HG03469 (cell line): ENCODE results near the gene ZNF383.
"Not testable (repeated sequence)": the region's sequence is repeated elsewhere in the genome, so short reads cannot be mapped to it uniquely, and the experiment has no call there.

ENCODE experiments used
- ATAC-seq: cut with Tn5 transposase; IDR thresholded peaks from one replicate; pipeline ENCODE4 v1.9.1; 2021; ENCODE audit warnings: mild to moderate bottlenecking, moderate library complexity, moderate number of reproducible peaks; ENCODE audit not compliant: unreplicated experiment

The ZNF383 gene

DNA sequence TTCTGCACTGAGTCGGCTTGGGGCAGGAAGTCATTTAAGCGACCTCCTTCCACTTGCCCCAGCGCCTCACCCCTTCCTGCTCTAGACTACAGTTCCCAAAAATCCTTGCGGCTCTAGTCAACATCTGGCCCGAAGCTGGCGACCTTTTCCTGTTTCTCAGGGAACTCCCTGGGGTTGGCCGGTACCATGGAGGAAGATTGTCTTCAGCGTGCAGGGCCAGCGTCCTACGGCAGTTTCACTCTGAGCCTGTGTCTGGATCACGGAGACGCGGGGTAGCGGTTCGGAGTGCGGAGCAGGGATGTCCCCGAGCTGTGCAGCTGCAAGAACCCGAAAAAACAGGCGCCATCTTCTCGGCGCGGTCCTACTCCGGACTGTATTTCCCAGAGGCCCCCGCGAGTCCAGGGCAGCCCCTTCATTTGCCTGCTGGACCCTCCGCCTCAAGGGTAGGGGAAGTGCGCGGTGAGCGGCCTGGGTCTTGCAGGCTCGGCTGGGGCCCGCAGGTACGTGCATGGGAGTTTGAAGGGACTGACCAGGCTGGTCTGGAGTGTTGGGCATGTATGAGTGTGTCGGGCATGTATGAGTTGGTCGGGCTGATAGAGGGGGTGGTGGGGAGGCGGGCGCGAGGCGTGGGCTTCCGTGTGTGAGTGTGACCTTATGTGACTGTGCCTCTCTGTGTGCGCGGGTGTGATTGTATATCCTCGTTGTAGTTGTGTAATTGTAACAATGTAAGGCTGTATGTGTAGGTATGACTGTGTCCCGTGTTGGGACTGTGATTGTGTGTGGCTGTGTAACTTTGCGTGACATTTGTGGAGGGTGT is at the start of gene ZNF383:
Gene ZNF383 (plus strand): TSS at position 440 of the 817 bp plus-strand sequence. CDS start 12,240 bp downstream, outside the sequence.
- peak; percentile 85 for ATAC-seq

DNA sequence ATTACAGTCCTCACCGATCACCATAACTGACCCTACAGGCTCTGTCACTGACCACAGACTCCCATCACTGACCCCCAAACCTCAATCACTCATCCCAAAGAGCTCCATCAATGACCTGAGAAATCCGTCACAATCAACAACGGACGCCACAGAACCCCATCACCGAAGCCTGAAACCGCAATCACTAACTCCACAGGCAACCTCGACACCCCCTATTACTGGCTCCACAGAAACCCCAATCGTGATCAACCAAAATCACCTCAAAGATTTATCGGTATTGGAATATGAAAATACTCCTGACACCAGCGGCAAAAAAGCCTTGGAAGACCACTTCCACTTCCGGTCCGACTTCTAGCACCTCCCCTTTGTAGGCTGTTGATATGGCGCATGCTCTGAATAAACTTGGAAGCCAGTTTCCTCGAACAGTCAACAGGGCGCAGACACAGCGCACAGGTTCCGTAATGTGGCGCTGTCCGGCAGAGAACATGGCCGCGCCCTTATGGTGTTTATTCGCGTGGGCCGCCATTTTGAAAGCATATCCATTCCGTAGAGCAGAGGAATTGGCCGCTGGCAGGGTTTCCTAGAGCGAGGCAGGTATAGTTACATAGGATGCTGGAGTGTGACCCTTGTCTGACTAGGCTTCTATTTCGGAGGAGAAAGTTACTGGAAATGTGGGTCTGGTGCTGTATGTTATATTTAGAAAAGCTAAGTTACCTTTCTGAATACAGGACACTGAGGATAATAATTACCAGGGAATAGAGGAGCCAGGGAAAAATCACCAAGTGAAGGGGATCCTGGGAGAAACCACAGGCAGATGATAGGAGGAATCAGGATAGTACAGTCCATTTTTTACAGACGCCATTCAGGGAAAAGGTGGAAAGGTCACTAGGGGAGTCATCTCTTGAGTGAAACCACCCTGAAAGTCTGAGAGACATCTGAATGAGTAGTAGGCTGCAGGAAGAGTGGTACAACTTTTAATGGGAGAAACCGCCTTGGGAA is 45.3 kb upstream of the ZNF383 start, which contains the start of gene ZNF585A:
Gene ZNF585A (minus strand): TSS at position 328 of the 999 bp plus-strand sequence. CDS start 2,785 bp downstream, outside the sequence.
- ATAC-seq, result peak; percentile 85

DNA sequence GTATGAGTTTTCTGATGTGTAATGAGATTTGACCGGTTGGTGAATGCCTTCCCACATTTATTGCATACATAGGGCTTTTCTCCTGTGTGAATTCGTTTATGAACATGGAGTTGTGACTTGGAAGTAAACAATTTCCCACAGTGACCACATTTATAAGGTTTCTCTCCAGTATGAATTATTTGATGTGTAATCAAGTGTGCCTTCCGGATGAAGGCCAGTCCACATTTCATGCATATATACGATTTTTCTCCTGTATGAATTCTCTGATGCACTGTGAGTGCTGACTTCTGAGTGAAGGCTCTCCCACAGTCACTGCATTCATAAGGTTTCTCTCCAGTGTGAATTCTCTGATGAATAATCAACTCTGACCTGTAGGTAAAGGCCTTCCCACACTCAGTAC is 31.9 kb upstream of the ZNF383 start:
- ATAC-seq, result not testable (repeated sequence)

DNA sequence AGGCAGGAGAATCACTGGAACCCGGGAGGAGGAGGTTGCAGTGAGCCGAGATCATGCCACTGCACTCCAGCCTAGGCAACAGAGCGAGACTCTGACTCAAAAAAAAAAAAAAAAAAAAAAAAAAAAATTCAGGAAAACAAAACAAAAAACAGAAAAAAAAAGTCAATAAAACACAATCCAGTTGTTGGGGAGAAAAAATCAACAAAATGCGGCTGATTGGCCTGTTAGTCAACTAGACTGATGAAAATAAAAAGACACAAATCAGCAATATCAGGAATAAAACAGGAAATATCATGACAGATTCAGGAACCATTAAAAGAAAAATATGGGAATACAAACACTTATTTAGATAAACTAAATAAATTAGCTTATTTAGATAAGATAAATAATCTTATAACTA is 22.8 kb upstream of the ZNF383 start:
- not testable (repeated sequence) for ATAC-seq

DNA sequence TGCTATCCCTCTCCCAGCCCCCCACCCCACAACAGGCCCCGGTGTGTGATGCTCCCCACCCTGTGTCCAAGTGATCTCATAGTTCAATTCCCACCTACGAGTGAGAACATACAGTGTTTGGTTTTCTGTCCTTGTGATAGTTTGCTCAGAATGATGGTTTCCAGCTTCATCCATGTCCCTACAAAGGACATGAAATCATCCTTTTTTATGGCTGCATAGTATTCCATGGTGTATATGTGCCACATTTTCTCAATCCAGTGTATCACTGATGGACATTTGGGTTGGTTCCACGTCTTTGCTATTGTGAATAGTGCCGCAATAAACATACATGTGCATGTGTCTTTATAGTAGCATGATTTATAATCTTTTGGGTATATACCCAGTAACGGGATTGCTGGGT is 20.9 kb upstream of the ZNF383 start:
- not testable (repeated sequence) for ATAC-seq

DNA sequence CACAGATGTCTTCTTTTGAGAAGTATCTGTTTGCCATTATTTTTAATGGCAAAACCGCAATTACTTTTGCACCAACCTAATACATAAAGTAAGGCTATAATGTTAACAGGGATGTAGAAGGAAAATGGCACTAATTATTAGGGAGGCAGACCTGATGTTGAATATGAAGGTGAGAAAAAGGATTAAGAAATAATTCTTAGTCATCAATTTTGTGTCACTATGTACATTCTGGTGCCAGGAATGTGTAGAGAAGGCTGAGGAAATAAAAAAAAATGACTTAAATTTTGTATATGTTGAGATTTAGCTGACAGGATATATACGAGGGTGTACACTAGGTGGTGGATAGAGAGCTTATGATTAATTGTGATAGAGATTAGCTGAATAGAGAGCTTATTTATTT is 20.2 kb upstream of the ZNF383 start:
- no peak for ATAC-seq

DNA sequence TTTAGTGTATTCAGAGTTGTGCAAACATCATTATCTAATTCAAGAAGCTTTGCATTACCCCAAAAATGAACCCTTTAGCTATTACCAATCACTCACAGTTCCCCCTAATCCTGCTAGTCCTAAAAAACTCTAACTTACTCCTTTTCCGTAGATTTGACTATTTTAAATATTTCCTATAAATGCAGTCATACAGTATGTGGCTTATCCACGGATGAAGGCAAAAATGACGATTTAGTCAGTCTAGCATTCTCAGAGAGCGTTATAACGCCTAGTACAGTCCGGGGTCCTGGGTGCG is 587 bp upstream of the ZNF383 start:
- ATAC-seq, result no peak

DNA sequence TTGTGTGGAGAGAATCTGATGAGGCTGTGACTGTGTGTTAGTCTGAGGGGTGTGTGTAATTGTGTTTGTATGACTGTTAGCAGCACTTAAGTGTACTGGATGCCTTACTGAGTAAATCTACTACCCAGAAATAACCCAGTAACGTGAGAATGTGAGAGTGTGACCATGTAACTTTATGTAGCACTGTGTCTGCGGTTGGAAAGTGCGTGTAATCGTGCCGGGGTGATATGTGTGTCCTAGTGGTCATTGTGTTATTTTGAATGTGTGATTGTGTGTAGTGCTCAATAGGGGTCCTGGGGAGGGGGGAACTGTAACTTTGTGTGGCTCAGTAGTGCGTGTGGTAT is 550 bp downstream of the ZNF383 start:
- no peak for ATAC-seq

DNA sequence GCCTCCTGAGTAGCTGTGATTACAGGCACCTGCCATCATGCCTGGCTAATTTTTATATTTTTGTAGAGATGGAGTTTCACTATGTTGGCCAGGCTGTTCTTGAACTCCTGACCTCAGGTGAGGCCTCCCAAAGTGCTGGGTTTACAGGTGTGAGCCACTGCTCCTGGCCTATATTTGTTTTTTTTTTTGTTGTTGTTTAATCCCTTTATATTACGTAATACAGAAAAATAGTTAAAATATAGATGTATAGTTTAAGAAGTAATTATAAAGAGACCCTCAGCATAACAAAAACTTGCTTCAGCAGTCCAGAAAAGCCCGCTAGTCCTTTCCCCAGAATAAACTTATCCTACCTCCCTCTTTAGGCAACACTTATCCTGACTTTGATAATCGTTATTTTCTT is 2.4 kb downstream of the ZNF383 start:
- no peak for ATAC-seq

DNA sequence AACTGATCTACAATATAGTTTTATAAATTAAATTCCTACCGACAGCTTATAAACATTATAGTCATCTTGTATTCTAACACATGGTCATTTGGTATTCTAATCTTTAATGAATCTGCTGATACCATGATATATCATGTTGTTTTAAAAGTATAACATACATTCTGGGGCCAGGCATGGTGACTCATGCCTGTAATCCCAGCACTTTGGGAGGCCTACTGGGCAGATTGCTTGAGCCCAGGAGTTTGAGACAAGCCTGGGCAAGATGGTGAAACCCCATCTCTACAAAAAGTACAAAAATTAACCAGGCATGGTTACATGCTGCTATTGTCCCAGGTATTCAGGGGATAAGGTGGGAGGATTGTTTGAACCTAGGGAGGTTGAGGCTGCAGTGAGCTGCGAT is 3.1 kb downstream of the ZNF383 start:
- no peak for ATAC-seq

DNA sequence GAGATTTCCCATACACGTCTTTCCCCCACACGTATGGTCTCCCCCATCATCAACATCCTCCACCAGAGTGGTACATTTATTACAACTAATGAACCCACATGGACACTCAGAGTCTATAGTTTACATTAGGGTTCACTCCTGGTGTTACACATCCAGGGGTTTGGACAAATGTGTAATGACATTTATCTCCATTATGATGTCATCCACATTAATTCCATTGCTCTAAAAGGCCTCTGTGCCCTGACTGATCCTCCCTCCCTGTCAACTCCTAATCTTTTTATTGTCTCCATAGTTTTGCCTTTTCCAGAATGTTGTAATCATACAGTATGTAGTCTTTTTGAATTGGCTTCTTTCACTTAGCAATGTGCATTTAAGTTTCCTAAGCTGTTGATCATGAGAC is 8.2 kb downstream of the ZNF383 start:
- no peak for ATAC-seq

DNA sequence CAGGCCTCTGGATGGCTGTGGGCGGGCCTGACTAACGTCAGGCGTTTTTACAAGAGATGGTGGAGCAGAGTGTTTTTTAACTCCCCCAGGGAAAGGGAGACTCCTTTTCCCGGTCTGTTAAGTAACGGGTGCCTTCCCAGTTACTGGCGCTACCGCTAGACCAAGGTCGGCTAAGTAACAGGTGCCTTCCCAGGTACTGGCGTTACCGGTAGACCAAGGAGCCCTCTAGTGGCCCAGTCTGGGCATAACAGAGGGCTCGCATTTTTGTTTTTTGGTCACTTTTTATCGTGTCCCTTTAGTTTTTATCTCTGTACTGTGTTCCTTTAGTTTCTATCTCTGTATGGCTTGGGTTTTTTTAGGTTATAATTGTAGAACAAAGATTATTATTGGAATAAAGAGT is 10.0 kb downstream of the ZNF383 start:
- ATAC-seq, result no peak

DNA sequence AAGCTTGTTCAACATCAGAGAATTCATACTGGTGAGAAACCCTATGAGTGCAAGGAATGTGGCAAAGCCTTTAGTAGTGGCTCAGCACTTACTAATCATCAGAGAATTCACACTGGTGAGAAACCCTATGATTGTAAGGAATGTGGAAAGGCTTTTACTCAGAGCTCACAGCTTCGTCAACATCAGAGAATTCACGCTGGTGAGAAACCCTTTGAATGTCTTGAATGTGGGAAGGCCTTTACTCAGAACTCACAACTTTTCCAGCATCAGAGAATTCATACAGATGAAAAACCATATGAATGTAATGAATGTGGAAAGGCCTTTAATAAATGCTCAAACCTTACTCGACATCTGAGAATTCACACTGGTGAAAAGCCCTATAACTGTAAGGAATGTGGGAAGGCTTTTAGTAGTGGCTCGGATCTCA is 25.2 kb downstream of the ZNF383 start:
- no peak for ATAC-seq

DNA sequence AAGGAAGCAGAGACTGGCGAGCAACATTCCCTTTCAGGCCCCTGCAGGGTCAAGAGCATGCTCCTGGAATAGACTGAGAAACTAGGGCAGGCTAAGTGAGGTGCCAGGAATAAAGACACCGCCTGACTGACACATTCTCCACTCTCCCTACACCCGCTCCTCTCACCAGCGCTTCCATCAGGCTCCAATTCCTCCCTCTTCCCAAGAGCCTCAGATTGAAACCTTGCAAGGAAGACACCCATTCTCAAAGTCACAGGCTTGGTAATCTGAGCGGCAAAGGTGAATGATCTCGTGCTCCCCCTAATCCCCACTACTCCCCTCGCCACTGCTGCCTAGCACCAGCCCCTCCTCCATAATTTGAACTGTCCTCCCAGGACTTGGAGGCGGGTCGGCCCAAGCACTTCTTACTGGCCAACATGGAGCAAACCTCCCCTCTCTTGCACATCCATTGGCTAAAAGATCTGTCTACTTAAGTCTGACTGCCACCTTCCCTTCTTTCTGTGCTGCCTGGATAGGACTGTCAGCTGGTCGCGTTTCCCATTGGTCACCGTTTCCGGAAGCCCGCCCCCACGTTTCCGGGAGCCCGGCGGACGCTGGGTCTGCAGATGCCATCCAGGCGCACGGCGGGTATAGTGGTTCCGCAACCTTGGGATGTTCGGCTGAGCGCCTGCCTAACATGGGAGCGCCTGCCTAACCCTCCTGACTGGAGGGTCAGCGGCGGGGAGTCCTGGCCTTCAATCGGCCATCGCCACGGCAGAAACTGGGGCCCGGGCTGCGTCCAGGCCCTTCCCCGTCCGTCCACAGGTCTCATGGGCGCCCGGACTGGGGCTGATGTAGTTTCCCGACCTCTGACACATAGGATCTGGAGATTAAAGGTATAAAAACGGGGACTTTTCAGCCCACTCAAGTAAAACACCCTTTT is 33.6 kb downstream of the ZNF383 start:
- no peak for ATAC-seq

DNA sequence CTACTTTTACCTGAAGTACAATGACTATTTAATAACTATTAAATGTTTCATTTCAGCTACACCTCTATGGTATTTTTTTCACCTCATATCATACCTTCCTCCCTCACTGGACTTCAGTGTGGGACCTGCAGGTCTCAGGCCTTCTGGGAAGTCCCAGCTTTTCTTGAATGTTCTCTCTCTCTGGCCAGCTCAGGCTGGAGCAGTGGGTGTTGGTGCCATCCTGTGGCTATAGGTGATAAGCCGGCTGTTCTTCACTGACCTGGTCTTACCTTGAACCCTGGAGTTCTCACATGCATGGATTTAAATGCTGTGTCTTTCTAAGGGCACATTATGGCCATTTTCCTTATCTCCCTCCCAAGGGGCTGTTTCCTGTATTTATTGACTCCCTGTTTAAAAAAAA is 45.0 kb downstream of the ZNF383 start:
- ATAC-seq, result not testable (repeated sequence)

DNA sequence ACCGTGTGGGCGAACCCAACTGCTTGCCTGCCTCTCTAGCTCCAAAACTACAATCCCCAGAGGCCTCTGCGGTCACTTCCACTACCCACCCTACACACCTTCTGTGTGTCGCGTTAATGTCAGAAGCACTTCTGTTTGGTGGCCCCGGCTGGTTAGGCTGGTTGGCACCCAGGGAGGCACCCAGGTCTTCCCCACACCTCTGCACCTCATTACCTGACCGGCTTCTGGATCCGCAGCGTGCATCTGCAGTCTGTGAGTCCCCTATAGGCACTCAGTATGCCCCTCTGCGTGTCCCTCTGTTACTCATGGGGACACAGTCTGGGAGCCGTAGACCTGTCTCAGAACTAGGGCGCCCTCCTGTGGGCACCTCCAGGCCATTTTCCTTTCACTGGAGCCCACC is 49.0 kb downstream of the ZNF383 start:
- ATAC-seq, result not testable (repeated sequence)

DNA sequence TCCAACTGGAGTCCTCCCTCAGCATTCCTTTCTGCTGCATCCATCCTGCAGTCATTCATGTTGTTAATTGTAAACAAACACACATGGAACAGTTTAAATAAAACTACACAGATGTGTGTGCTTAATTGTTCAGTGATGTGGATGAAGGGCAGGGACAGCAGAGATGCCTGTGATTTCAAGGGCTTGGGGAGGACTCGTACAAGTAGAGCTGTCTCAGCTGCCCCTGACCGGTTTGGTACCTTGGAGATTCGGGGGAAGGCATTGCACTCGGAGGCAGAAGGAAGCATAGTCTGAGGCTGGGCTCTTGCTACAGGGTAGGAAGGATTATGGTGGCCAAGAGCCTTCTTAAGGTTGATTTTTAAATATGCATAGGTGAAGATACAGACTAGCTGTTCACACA is 49.7 kb downstream of the ZNF383 start:
- ATAC-seq, result not testable (repeated sequence)

DNA sequence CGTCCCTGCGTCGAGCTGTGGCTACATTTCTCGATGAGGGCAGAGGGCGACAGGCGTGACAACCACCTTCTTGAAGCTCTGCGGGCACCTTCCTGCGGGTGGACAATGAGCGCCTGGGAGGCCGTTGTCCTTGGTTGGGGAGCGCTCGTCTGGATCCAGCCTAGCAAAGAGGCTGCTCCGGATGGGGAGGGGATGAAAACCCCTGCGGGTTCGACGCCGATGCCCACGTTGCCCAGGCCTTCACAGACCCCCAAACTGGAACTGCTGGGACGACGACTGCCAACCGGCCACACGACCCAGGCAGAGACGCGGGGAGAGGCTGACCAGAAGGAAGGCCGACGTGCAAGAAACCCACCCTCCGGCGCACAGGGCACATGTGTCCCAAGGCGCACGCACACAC is 62.6 kb downstream of the ZNF383 start:
- ATAC-seq, result not testable (repeated sequence)

DNA sequence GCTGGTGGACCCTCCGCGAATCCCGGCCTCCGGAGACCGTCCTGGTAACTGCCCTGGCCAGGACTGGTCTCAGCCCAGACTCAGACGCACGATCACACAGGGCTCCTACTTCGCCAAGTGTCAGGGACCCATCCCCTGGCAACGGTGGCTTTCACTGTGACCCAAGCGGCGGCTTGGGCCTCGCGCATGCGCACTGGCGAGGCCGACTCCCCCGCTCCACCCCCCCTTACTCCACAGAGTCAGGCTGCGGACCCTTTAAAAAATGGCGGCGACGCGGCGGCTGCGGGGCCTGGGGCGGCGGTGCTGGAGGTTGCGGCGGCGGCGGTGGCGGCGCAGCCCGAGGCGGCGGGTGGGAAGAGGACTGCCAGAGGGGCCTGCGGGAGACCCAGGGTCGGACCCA is 66.0 kb downstream of the ZNF383 start:
- ATAC-seq, result not testable (repeated sequence)

DNA sequence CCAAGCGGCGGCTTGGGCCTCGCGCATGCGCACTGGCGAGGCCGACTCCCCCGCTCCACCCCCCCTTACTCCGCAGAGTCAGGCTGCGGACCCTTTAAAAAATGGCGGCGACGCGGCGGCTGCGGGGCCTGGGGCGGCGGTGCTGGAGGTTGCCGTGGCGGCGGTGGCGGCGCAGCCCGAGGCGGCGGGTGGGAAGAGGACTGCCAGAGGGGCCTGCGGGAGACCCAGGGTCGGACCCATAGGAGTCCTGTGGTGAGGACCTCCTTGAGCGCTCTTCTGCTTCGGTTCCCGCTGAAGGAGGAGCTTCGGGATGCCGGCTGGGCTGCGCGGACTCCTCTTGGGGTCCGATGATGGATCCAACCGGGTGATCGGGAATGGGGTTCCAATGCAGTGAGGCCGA is 71.2 kb downstream of the ZNF383 start:
- ATAC-seq, result not testable (repeated sequence)
